Fibroblast of pulmonary artery (primary cell): Measurements from ENCODE around the gene RBM38.
A peak's percentile ranks its signal among the peaks of the same experiment; 100 is the strongest.

Source experiments
- DNase-seq: peaks from one replicate; pipeline ENCODE4 v3.0.0-alpha.2; 2010; ENCODE audit warnings: low read depth
- H3K4me3 ChIP-seq: replicated peaks from 2 replicates; pipeline ENCODE4 v1.5.1; 2011; ENCODE audit warnings: low read depth, mild to moderate bottlenecking, control low read depth, low read length, moderate library complexity
- TF ChIP-seq, protein P1 (sequence below): IDR thresholded peaks from 2 replicates; pipeline ENCODE4 v1.5.1; 2011; ENCODE audit warnings: mild to moderate bottlenecking, control low read depth, low read length, inconsistent platforms; ENCODE audit errors: missing control alignments

RBM38 gene

GRCh38 chr20:57380081-57380750, 11.0 kb upstream of the RBM38 start:
- no peak for DNase-seq
- no peak overlapping the region for H3K4me3 ChIP-seq
- TF ChIP-seq, protein P1, sequence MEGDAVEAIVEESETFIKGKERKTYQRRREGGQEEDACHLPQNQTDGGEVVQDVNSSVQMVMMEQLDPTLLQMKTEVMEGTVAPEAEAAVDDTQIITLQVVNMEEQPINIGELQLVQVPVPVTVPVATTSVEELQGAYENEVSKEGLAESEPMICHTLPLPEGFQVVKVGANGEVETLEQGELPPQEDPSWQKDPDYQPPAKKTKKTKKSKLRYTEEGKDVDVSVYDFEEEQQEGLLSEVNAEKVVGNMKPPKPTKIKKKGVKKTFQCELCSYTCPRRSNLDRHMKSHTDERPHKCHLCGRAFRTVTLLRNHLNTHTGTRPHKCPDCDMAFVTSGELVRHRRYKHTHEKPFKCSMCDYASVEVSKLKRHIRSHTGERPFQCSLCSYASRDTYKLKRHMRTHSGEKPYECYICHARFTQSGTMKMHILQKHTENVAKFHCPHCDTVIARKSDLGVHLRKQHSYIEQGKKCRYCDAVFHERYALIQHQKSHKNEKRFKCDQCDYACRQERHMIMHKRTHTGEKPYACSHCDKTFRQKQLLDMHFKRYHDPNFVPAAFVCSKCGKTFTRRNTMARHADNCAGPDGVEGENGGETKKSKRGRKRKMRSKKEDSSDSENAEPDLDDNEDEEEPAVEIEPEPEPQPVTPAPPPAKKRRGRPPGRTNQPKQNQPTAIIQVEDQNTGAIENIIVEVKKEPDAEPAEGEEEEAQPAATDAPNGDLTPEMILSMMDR = no peak

DNA sequence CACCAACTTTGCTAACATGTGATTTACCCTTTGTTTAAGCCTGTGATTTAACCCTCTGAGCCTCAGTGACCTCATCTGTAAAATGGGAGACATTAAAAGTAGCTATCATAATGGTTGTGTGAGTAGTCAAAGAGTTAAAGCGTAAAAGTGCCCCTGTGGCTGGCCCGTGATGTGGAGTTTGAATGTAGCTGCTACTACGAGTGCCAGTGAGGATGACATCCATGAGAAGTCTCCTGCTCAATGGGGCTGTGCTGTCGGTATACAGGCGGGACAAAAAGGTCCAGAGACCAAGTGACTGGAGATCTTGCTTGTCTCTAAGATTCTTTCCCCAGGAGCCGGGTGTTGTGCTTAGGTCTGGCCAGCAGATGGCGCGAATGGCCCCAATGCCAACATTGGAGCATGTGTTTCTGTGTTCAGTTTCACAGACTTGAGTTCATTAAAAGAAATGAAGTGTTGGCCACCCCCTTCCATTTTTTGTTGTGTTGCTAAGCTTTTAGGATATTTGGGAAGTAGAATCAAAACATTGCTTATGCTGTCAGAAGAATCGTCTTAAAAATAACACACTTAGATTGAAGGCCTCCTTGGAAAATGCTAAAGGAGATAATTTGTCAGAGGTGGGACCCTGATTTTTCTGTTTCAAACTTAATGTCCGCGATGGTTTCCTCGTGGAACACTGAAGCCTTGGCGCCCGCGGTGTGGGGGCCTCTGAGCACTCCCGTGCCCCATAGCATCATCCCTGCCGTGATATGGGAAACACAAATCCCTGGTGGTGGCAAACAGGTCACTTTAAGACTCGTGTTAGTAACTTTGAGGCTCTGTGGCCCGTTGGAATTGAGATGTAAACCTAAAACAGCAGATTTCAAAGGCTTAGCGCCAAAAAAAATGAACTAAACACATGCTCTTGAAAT, 9.3 kb upstream of the RBM38 start:
- peak; percentile 79 for DNase-seq
- TF ChIP-seq, protein P1 = peak; percentile 96
- H3K4me3 ChIP-seq = no peak overlapping the region

GRCh38 chr20:57382516-57382915, 8.7 kb upstream of the RBM38 start:
- H3K4me3 ChIP-seq = no peak overlapping the region
- TF ChIP-seq, protein P1 = no peak
- no peak for DNase-seq

- DNase-seq = no peak
- TF ChIP-seq, protein P1 = no peak
- H3K4me3 ChIP-seq = no peak overlapping the region
These were observed 7.5 kb upstream of the RBM38 start for GRCh38 chr20:57383447-57384347.

DNA sequence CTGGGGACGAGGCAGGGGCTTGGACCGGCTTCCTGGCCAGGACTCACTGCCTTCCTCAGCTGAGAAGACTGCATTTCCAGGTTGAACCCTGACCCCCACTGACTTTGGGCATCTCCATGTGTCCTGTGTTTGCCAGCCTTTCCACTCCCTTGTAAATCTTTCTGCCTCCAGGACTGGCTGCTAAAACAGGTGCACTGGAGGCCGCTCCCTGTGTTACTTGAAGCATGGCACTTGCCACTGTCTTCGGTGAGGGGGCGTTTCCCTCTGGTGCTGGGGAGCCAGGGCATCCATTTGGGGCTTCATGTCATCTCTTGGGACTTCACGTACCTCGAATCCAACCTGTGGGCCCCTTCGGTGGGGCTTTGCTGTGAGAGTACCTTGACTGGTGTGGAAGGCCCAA, 6.7 kb upstream of the RBM38 start:
- no peak overlapping the region for H3K4me3 ChIP-seq
- TF ChIP-seq, protein P1 = no peak
- DNase-seq = no peak

GRCh38 chr20:57384953-57385761, 6.0 kb upstream of the RBM38 start:
- no peak for DNase-seq
- H3K4me3 ChIP-seq = no peak overlapping the region
- TF ChIP-seq, protein P1 = no peak
